ENCODE results near the gene TAOK1. TPM values are rescaled to one million over a fixed set of nuclear protein-coding genes. Genes with fewer than 3 reads are reported as not detected.
"Not testable (repeated sequence)": the region's sequence is repeated elsewhere in the genome, so short reads cannot be mapped to it uniquely, and the experiment has no call there.

The TAOK1 gene
- total RNA-seq, result 48.6 TPM
- long read RNA-seq, partial matches to known transcripts, result 1 of 3 reads
- long read RNA-seq, other reads (novel, unspliced or antisense), result 2 of 3 reads

- intact Hi-C loops (cut with DNase I), result no loop called here
- DNase-seq (peak; percentile 100), ATAC-seq (ENCODE audit: poor library complexity) (peak; percentile 99)
Observed at GRCh38 chr17:29389982-29390850, at the start of gene TAOK1. TAOK1 (plus strand) TSS chr17:29390363; CDS start chr17:29451549, 61,186 bp downstream.

GRCh38 chr17:29341726-29342125 is 48.4 kb upstream of the TAOK1 start:
- DNase-seq (no peak), ATAC-seq (ENCODE audit: poor library complexity) (no peak)
- intact Hi-C loops (cut with DNase I), result no loop called here

GRCh38 chr17:29342158-29342765 is 47.9 kb upstream of the TAOK1 start:
- ATAC-seq (ENCODE audit: poor library complexity) (no peak), DNase-seq (no peak)
- intact Hi-C loops (cut with DNase I), result no loop called here

- intact Hi-C loops (cut with DNase I), result no loop called here
- no peak for DNase-seq
- no peak for ATAC-seq (ENCODE audit: poor library complexity)
Observed at GRCh38 chr17:29344201-29344856, 45.8 kb upstream of the TAOK1 start.

- intact Hi-C loops (cut with DNase I), result no loop called here
- ATAC-seq (ENCODE audit: poor library complexity) (no peak), DNase-seq (no peak)
Observed at GRCh38 chr17:29345066-29345465, 45.1 kb upstream of the TAOK1 start.

- ATAC-seq (ENCODE audit: poor library complexity), result not testable (repeated sequence)
Observed at GRCh38 chr17:29345470-29345869, 44.7 kb upstream of the TAOK1 start.

GRCh38 chr17:29346462-29346861 is 43.7 kb upstream of the TAOK1 start:
- ATAC-seq (ENCODE audit: poor library complexity) (no peak), DNase-seq (no peak)
- intact Hi-C loops (cut with DNase I), result no loop called here

More at GRCh38 chr17:29345470-29345869, 44.7 kb upstream of the TAOK1 start:
- intact Hi-C loops (cut with DNase I); DNase-seq: not testable (repeated sequence)

GRCh38 chr17:29347831-29348629 is 42.1 kb upstream of the TAOK1 start:
- ATAC-seq (ENCODE audit: poor library complexity) (no peak), DNase-seq (no peak)
- intact Hi-C loops (cut with DNase I), result no loop called here

GRCh38 chr17:29349409-29349808 is 40.8 kb upstream of the TAOK1 start:
- no peak for DNase-seq
- intact Hi-C loops (cut with DNase I), result no loop called here
- ATAC-seq (ENCODE audit: poor library complexity), result no peak

GRCh38 chr17:29352146-29352545 is 38.0 kb upstream of the TAOK1 start:
- DNase-seq (no peak), ATAC-seq (ENCODE audit: poor library complexity) (no peak)
- intact Hi-C loops (cut with DNase I), result no loop called here

GRCh38 chr17:29357232-29357631 is 32.9 kb upstream of the TAOK1 start:
- DNase-seq (no peak), ATAC-seq (ENCODE audit: poor library complexity) (peak; percentile 73)

GRCh38 chr17:29357821-29358232 is 32.3 kb upstream of the TAOK1 start:
- intact Hi-C loops (cut with DNase I), result no loop called here
- no peak for DNase-seq
- ATAC-seq (ENCODE audit: poor library complexity), result peak; percentile 16

More at GRCh38 chr17:29357232-29357631, 32.9 kb upstream of the TAOK1 start:
- intact Hi-C loops (cut with DNase I), result no loop called here

GRCh38 chr17:29358416-29358815 is 31.7 kb upstream of the TAOK1 start:
- ATAC-seq (ENCODE audit: poor library complexity) (no peak), DNase-seq (no peak)
- intact Hi-C loops (cut with DNase I), result no loop called here

GRCh38 chr17:29359777-29360176 is 30.4 kb upstream of the TAOK1 start:
- intact Hi-C loops (cut with DNase I), result no loop called here
- no peak for DNase-seq
- ATAC-seq (ENCODE audit: poor library complexity), result no peak

- ATAC-seq (ENCODE audit: poor library complexity) (no peak), DNase-seq (no peak)
- intact Hi-C loops (cut with DNase I), result no loop called here
Observed at GRCh38 chr17:29363716-29364115, 26.4 kb upstream of the TAOK1 start.

- no peak for ATAC-seq (ENCODE audit: poor library complexity)
- intact Hi-C loops (cut with DNase I), result no loop called here
- DNase-seq, result no peak
Observed at GRCh38 chr17:29364691-29365090, 25.5 kb upstream of the TAOK1 start.

GRCh38 chr17:29368161-29368560 is 22.0 kb upstream of the TAOK1 start:
- intact Hi-C loops (cut with DNase I), result no loop called here
- DNase-seq, result no peak
- ATAC-seq (ENCODE audit: poor library complexity), result no peak

GRCh38 chr17:29368926-29369325 is 21.2 kb upstream of the TAOK1 start:
- peak; percentile 89 for ATAC-seq (ENCODE audit: poor library complexity)
- intact Hi-C loops (cut with DNase I), result no loop called here
- DNase-seq, result peak; percentile 63

Measured in Right ventricle myocardium superior (tissue), 1 donor.